IPS-18c (cell line): ENCODE measurements around the gene HBZ.
"Not testable (repeated sequence)": the region's sequence is repeated elsewhere in the genome, so short reads cannot be mapped to it uniquely, and the experiment has no call there.

Experiments used
- H3K4me3 ChIP-seq: 2 replicates; pipeline ENCODE4 v1.7.0; 2013; ENCODE audit warnings: low read depth, mild to moderate bottlenecking, low read length, moderate library complexity; ENCODE audit not compliant: insufficient read depth
- H3K9me3 ChIP-seq: one replicate; pipeline ENCODE4 v1.6.1; 2013; ENCODE audit warnings: mild to moderate bottlenecking, low read length, moderate library complexity; ENCODE audit not compliant: control insufficient read depth, insufficient read depth

Gene HBZ

GRCh38 chr16:152141-153128 lies at the start of gene HBZ:
Gene HBZ, plus strand, starts transcription at chr16:152644. Its CDS starts 266 bp downstream, at chr16:152910.
- Histone ChIP-seq H3K9me3 (no peaks in the 10 kb centered on the region), H3K4me3 (no peak within 1 kb of the TSS)

GRCh38 chr16:104355-104754 lies 48.1 kb upstream of the HBZ start:
- H3K4me3 ChIP-seq: no peak overlapping the region
- no peaks in the 10 kb centered on the region for H3K9me3 ChIP-seq

GRCh38 chr16:104928-105327 lies 47.5 kb upstream of the HBZ start:
- Histone ChIP-seq H3K4me3 (no peak overlapping the region), H3K9me3 (no peaks in the 10 kb centered on the region)

GRCh38 chr16:105521-105920 lies 46.9 kb upstream of the HBZ start:
- Histone ChIP-seq H3K9me3 (no peaks in the 10 kb centered on the region), H3K4me3 (no peak overlapping the region)

GRCh38 chr16:106623-107324 lies 45.7 kb upstream of the HBZ start:
- Histone ChIP-seq H3K4me3 (no peak overlapping the region), H3K9me3 (no peaks in the 10 kb centered on the region)

GRCh38 chr16:112153-112840 lies 40.1 kb upstream of the HBZ start:
- no peaks in the 10 kb centered on the region for H3K9me3 ChIP-seq

GRCh38 chr16:114327-114726 lies 38.1 kb upstream of the HBZ start:
- Histone ChIP-seq H3K4me3 (no peak overlapping the region), H3K9me3 (no peaks in the 10 kb centered on the region)

More at GRCh38 chr16:112153-112840, 40.1 kb upstream of the HBZ start:
- H3K4me3 ChIP-seq: no peak overlapping the region

- Histone ChIP-seq H3K4me3 (no peak overlapping the region), H3K9me3 (no peaks in the 10 kb centered on the region)
Observed at GRCh38 chr16:116015-116414, 36.4 kb upstream of the HBZ start.

- no peak overlapping the region for H3K4me3 ChIP-seq
Observed at GRCh38 chr16:117379-118365, 34.8 kb upstream of the HBZ start.

GRCh38 chr16:118857-119256 lies 33.6 kb upstream of the HBZ start:
- Histone ChIP-seq H3K4me3 (no peak overlapping the region), H3K9me3 (no peaks in the 10 kb centered on the region)

More at GRCh38 chr16:117379-118365, 34.8 kb upstream of the HBZ start:
- no peaks in the 10 kb centered on the region for H3K9me3 ChIP-seq

- Histone ChIP-seq H3K4me3 (no peak overlapping the region), H3K9me3 (no peaks in the 10 kb centered on the region)
Observed at GRCh38 chr16:119295-119694, 33.1 kb upstream of the HBZ start.

GRCh38 chr16:119835-120491 lies 32.5 kb upstream of the HBZ start:
- Histone ChIP-seq H3K4me3 (no peak overlapping the region), H3K9me3 (no peaks in the 10 kb centered on the region)

- H3K4me3 ChIP-seq: no peak overlapping the region
Observed at GRCh38 chr16:120756-121155, 31.7 kb upstream of the HBZ start.

GRCh38 chr16:122361-122760 lies 30.1 kb upstream of the HBZ start:
- Histone ChIP-seq H3K9me3 (no peaks in the 10 kb centered on the region), H3K4me3 (no peak overlapping the region)

More at GRCh38 chr16:120756-121155, 31.7 kb upstream of the HBZ start:
- H3K9me3 ChIP-seq: no peaks in the 10 kb centered on the region

- not testable (repeated sequence) for H3K4me3 ChIP-seq, H3K9me3 ChIP-seq
Observed at GRCh38 chr16:123558-124350, 28.7 kb upstream of the HBZ start.
